ENCODE results near the gene RALGPS2. TPM values are rescaled to one million over a fixed set of nuclear protein-coding genes. Genes with fewer than 3 reads are reported as not detected.

Gene RALGPS2
- total and polyA plus RNA-seq, 2 of the 13 experiments (the other 11 are each of a cell fraction or from before 2014, with no cell fraction given), result 15.6 to 36.0 TPM

- intact Hi-C loops (cut with micrococcal nuclease; ENCODE audit: unreplicated experiment), result no loop called here
- POLR2A ChIA-PET, result no interaction called here
- BruUV-seq (replicated peaks), result no TSS peak
Observed at GRCh38 chr1:178928041-178928440, 203.0 kb downstream of the RALGPS2 start.

More at GRCh38 chr1:178928041-178928440, 203.0 kb downstream of the RALGPS2 start:
- 100% methylated on average over 4 of the region's 4 CpGs for WGBS (ENCODE audit: low lambda C conversion rate)
- Histone ChIP-seq H4K20me1 (ENCODE audit: insufficient read depth, low read length) (no peaks in the 10 kb centered on the region), H3K27ac (ENCODE audit: extremely low read length, insufficient read depth, low read length) (no peak overlapping the region), H3K9ac (ENCODE audit: insufficient read depth, low read depth, low read length) (no peak overlapping the region), H3K4me3 (replicated peaks in 1 of 3; ENCODE audit: insufficient read depth in 1 of 3, low read depth in 2 of 3, low read length in 3 of 3) (no peak overlapping the region), H3K27me3 (ENCODE audit: control insufficient read depth in 1 of 2, insufficient read depth in 2 of 2, low read length in 2 of 2) (no peaks in the 10 kb centered on the region), H3K36me3 (replicated peaks in 1 of 2; ENCODE audit: control insufficient read depth in 1 of 2, insufficient read depth in 2 of 2, low read length in 2 of 2) (no peaks in the 10 kb centered on the region), H3K9me3 (ENCODE audit: low read length) (peaks cover 5% of the 10 kb centered on the region; the same call in 1 of the 2 replicates), H2AFZ (ENCODE audit: low read length) (no peak overlapping the region), H3K79me2 (ENCODE audit: insufficient read depth, low read length) (no peaks in the 10 kb centered on the region), H3K4me1 (ENCODE audit: insufficient read depth, low read length) (peaks cover 61% of the 10 kb centered on the region), H3K4me2 (ENCODE audit: low read depth, low read length) (no peak overlapping the region)
- ATAC-seq (no peak), FAIRE-seq (no peak), DNase-seq (ENCODE audit: low spot score) (no peak)
- CTCF ChIA-PET (ENCODE audit: low intra/inter-chr PET ratio, low total read pairs), result no interaction called here
- in situ Hi-C loops (cut with HindIII; ENCODE audit: extremely low pct_ligation_motif_present, low pct_unique_long_range_greater_than_20kb), result no loop called here
- TF ChIP-seq ZNF713 (CRISPR knock-in tag; IDR thresholded peaks at IDR 0.05), result no peak
- TF ChIP-seq ZNF800 (CRISPR knock-in tag; IDR thresholded peaks at IDR 0.05), result no peak
- no peak for TF ChIP-seq KMT2A (CRISPR knock-in tag; IDR thresholded peaks at IDR 0.05)
- TF ChIP-seq GPN1 (CRISPR knock-in tag; IDR thresholded peaks at IDR 0.05; ENCODE audit: borderline replicate concordance), result no peak
- TF ChIP-seq HMGXB4 (CRISPR knock-in tag; IDR thresholded peaks at IDR 0.05; ENCODE audit: borderline replicate concordance in 1 of 2, low read depth in 1 of 2), result no peak

All from HepG2 (cell line).